ENCODE measurements around the gene SEC11C.

Gene SEC11C

DNA sequence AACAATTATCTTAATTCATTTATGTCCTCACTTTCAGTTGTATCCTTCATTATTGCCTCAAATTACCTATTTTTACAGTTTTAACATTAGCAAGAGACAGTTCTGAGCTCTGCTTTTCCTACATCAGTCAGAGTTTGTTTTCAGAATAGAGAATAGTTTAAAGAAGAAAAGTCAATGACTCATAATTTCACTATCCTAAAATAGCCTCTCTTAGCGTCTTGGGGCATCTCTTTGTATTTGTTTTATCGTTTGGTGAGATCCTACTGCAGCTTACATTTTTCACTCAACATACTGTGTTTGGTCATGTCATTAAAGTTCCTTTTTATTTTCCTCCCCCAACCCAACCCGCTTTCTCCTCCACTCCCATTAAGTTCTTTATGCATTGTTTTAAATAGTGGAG is 3.8 kb downstream of the SEC11C start:
- no peak overlapping the region for H3K4me3 ChIP-seq (ENCODE audit: insufficient read depth, low read depth, low read length, poor library complexity, severe bottlenecking)
- H3K9me3 ChIP-seq (ENCODE audit: control insufficient read depth, low read length) = no peaks in the 10 kb centered on the region
- no peak overlapping the region for H3K27ac ChIP-seq (ENCODE audit: insufficient read depth, low read length, poor library complexity, severe bottlenecking)
- no peaks in the 10 kb centered on the region for H3K36me3 ChIP-seq (ENCODE audit: control insufficient read depth, insufficient read depth, low read length)
- H3K27me3 ChIP-seq (replicated peaks; ENCODE audit: control insufficient read depth, insufficient read depth, low read length, poor library complexity, severe bottlenecking) = no peaks in the 10 kb centered on the region
- peaks cover 21% of the 10 kb centered on the region for H3K4me1 ChIP-seq (ENCODE audit: control insufficient read depth, insufficient read depth, low read length, poor library complexity, severe bottlenecking)
- no peak for DNase-seq

DNA sequence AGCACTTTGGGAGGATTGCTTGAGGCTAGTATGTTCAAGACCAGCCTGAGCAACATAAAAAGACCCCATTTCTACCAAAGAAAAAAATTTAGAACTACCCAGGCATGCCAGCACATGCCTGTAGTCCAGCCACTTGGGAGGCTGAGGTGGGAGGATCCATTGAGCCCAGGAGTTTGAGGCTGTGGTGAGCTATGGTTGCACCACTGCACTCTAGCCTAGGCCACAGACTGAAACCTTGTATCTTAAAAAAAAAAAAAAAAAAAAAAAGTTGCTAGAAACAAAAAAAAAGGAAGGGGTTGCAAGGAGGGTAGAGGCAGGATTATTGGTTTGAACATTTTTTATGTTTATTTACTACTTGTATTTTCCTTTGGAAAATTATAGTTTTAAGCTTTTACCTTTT is 4.8 kb downstream of the SEC11C start:
- H3K36me3 ChIP-seq (ENCODE audit: control insufficient read depth, insufficient read depth, low read length) = no peaks in the 10 kb centered on the region
- no peaks in the 10 kb centered on the region for H3K9me3 ChIP-seq (ENCODE audit: control insufficient read depth, low read length)
- no peak for DNase-seq
- peaks cover 21% of the 10 kb centered on the region for H3K4me1 ChIP-seq (ENCODE audit: control insufficient read depth, insufficient read depth, low read length, poor library complexity, severe bottlenecking)
- no peak overlapping the region for H3K4me3 ChIP-seq (ENCODE audit: insufficient read depth, low read depth, low read length, poor library complexity, severe bottlenecking)
- no peaks in the 10 kb centered on the region for H3K27me3 ChIP-seq (replicated peaks; ENCODE audit: control insufficient read depth, insufficient read depth, low read length, poor library complexity, severe bottlenecking)
- H3K27ac ChIP-seq (ENCODE audit: insufficient read depth, low read length, poor library complexity, severe bottlenecking) = no peak overlapping the region

DNA sequence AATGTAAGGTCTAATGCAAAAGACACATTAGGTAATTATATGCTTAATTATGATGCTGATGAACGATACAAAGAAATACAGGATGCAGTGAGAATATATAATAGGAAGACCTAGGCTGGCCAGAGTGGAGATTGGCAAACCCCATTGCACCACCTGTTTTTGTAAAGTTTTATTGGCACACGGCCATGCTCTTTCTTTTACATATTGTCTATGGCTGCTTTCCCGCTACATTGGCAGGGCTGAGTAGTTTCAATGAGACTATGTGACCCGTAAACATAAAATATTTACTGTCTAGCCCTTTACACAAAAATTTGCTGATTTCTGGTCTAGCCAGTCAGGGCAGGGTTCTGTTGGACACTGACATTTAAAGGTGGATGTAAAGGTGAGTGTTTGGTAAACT is 5.4 kb downstream of the SEC11C start:
- H3K4me3 ChIP-seq (ENCODE audit: insufficient read depth, low read depth, low read length, poor library complexity, severe bottlenecking) = no peak overlapping the region
- H3K27ac ChIP-seq (ENCODE audit: insufficient read depth, low read length, poor library complexity, severe bottlenecking) = no peak overlapping the region
- peaks cover 21% of the 10 kb centered on the region for H3K4me1 ChIP-seq (ENCODE audit: control insufficient read depth, insufficient read depth, low read length, poor library complexity, severe bottlenecking)

DNA sequence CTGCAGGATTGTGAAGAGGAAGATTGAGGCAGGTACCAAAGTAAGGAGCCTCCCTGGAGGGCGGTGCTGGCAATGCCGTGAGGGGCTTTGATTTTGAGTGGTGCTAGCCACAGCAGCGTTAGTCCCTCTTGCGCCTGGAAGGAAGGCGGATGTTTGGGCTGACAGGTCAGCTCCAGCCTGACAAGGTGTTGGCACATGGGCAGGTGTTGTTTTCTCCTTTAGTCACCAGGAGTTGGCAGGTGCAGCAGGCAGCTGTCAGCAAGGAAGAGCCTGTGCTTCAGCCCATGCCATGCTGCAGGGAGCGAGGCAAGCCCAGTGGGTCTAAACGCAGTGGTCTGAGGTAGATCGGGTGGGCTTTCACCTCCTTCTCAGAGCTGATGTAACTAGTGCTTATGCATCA is 8.5 kb downstream of the SEC11C start:
- no peak for DNase-seq
- Histone ChIP-seq H3K27me3 (replicated peaks; ENCODE audit: control insufficient read depth, insufficient read depth, low read length, poor library complexity, severe bottlenecking) (no peaks in the 10 kb centered on the region), H3K4me1 (ENCODE audit: control insufficient read depth, insufficient read depth, low read length, poor library complexity, severe bottlenecking) (no peaks in the 10 kb centered on the region), H3K27ac (ENCODE audit: insufficient read depth, low read length, poor library complexity, severe bottlenecking) (no peak overlapping the region), H3K9me3 (ENCODE audit: control insufficient read depth, low read length) (no peaks in the 10 kb centered on the region), H3K4me3 (ENCODE audit: insufficient read depth, low read depth, low read length, poor library complexity, severe bottlenecking) (no peak overlapping the region), H3K36me3 (ENCODE audit: control insufficient read depth, insufficient read depth, low read length) (peaks cover 17% of the 10 kb centered on the region)

More for the DNA sequence above, 5.4 kb downstream of the SEC11C start:
- H3K9me3 ChIP-seq (ENCODE audit: control insufficient read depth, low read length) = no peaks in the 10 kb centered on the region
- no peaks in the 10 kb centered on the region for H3K27me3 ChIP-seq (replicated peaks; ENCODE audit: control insufficient read depth, insufficient read depth, low read length, poor library complexity, severe bottlenecking)
- no peaks in the 10 kb centered on the region for H3K36me3 ChIP-seq (ENCODE audit: control insufficient read depth, insufficient read depth, low read length)
- DNase-seq = no peak

DNA sequence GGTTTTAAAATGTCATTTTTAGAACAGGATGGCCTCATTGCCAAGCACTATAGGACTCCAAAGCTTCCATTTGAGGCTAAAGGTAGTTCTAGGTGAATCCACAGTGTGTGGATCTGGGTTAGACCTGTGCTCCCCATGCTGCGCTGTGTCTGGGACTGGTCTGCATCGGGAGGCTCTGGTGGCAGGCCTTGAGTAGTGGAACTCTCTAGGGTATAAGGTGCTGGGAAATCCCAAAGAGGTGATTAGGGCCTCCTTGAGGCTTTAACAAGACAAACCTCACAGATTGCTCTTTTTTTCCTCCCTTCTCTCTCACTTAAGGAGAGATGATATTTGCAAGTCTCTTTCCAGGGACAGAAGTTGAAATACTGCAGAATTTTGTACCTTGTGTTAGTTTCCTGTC is 9.3 kb downstream of the SEC11C start:
- DNase-seq = no peak
- Histone ChIP-seq H3K4me1 (ENCODE audit: control insufficient read depth, insufficient read depth, low read length, poor library complexity, severe bottlenecking) (no peaks in the 10 kb centered on the region), H3K27me3 (replicated peaks; ENCODE audit: control insufficient read depth, insufficient read depth, low read length, poor library complexity, severe bottlenecking) (no peaks in the 10 kb centered on the region), H3K27ac (ENCODE audit: insufficient read depth, low read length, poor library complexity, severe bottlenecking) (no peak overlapping the region), H3K4me3 (ENCODE audit: insufficient read depth, low read depth, low read length, poor library complexity, severe bottlenecking) (no peak overlapping the region), H3K9me3 (ENCODE audit: control insufficient read depth, low read length) (no peaks in the 10 kb centered on the region), H3K36me3 (ENCODE audit: control insufficient read depth, insufficient read depth, low read length) (peaks cover 24% of the 10 kb centered on the region)

DNA sequence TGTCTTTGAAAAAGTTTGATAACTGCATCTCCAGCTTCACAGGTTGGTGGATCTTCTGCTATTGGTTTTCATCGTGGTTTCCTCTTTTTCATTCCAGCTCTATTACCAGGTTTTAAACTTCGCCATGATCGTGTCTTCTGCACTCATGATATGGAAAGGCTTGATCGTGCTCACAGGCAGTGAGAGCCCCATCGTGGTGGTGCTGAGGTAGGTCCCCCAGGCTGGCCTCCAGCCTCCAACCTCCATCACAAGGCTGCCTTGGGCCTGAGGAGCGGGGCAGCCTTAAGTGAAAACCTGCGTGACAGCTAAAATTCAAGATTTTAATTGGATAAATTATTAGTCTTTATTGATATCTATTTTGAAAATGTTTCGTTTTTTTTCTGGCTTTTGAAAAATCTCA is 9.7 kb downstream of the SEC11C start:
- peaks cover 28% of the 10 kb centered on the region for H3K36me3 ChIP-seq (ENCODE audit: control insufficient read depth, insufficient read depth, low read length)
- DNase-seq = no peak
- H3K4me1 ChIP-seq (ENCODE audit: control insufficient read depth, insufficient read depth, low read length, poor library complexity, severe bottlenecking) = no peaks in the 10 kb centered on the region

DNA sequence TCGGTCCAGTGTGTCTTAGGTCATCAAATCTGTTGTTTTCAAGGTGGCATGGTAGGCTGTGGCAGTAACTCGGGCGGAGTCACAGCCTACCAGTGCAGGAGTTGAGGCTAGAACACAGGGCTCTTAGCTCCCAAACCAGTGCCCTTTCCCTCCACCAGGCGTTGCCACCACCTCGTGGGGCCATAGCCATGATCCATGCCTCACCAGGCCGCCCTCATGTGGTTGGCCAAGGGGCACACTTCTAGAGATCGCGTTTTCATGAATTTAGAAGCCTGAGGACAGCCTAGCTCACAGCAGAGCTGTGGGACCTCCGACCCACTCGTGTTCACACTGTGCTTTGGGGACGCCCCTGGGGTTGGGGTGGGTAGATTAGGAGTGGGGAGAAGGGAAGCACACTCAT is 10.6 kb downstream of the SEC11C start:
- Histone ChIP-seq H3K27me3 (replicated peaks; ENCODE audit: control insufficient read depth, insufficient read depth, low read length, poor library complexity, severe bottlenecking) (no peaks in the 10 kb centered on the region), H3K36me3 (ENCODE audit: control insufficient read depth, insufficient read depth, low read length) (peaks cover 28% of the 10 kb centered on the region), H3K27ac (ENCODE audit: insufficient read depth, low read length, poor library complexity, severe bottlenecking) (no peak overlapping the region), H3K9me3 (ENCODE audit: control insufficient read depth, low read length) (no peaks in the 10 kb centered on the region), H3K4me3 (ENCODE audit: insufficient read depth, low read depth, low read length, poor library complexity, severe bottlenecking) (no peak overlapping the region), H3K4me1 (ENCODE audit: control insufficient read depth, insufficient read depth, low read length, poor library complexity, severe bottlenecking) (no peaks in the 10 kb centered on the region)
- no peak for DNase-seq

More for the DNA sequence above, 9.7 kb downstream of the SEC11C start:
- Histone ChIP-seq H3K27me3 (replicated peaks; ENCODE audit: control insufficient read depth, insufficient read depth, low read length, poor library complexity, severe bottlenecking) (no peaks in the 10 kb centered on the region), H3K9me3 (ENCODE audit: control insufficient read depth, low read length) (no peaks in the 10 kb centered on the region), H3K27ac (ENCODE audit: insufficient read depth, low read length, poor library complexity, severe bottlenecking) (no peak overlapping the region), H3K4me3 (ENCODE audit: insufficient read depth, low read depth, low read length, poor library complexity, severe bottlenecking) (no peak overlapping the region)

DNA sequence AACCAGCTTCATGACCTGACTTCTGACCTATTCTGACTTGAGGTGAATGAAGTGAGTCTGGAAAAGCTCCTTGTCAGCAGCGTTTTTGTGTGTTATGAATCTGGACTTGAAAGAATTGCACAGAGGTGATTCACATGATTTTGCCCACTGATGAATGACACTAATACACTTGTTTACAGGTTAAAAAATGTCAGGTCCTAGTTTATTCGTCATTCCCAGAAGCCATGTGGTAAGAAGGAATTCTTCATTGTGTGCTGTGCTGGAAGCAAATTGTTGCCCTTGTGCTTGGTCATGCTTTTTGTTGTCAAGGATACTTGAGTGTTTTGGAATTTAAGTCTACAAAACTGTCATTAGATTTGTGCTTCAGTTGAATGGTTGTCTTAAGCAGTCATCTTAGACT is 15.5 kb downstream of the SEC11C start:
- no peak overlapping the region for H3K27ac ChIP-seq (ENCODE audit: insufficient read depth, low read length, poor library complexity, severe bottlenecking)
- H3K27me3 ChIP-seq (replicated peaks; ENCODE audit: control insufficient read depth, insufficient read depth, low read length, poor library complexity, severe bottlenecking) = no peaks in the 10 kb centered on the region
- peaks cover 38% of the 10 kb centered on the region for H3K36me3 ChIP-seq (ENCODE audit: control insufficient read depth, insufficient read depth, low read length)
- H3K9me3 ChIP-seq (ENCODE audit: control insufficient read depth, low read length) = no peaks in the 10 kb centered on the region
- H3K4me3 ChIP-seq (ENCODE audit: insufficient read depth, low read depth, low read length, poor library complexity, severe bottlenecking) = no peak overlapping the region
- no peaks in the 10 kb centered on the region for H3K4me1 ChIP-seq (ENCODE audit: control insufficient read depth, insufficient read depth, low read length, poor library complexity, severe bottlenecking)
- DNase-seq = no peak

DNA sequence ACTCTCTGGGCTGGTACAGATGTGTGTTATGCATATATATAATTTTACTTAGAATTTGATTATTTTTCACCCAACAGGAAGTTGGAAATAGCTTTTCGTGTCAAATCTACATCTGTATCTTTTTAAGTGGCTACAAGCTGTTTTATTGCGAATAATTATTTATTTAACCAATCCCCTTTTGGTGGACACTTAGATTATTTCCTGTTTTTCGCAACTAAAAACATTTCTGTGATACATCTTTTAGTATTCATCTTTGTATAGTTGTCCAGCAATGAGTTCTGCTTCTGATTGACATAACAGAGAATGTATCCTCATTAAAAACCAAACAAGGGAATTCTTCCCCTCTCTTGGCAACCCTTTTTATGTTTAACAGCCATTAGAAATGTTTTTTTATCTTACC is 16.6 kb downstream of the SEC11C start:
- no peak overlapping the region for H3K27ac ChIP-seq (ENCODE audit: insufficient read depth, low read length, poor library complexity, severe bottlenecking)
- DNase-seq = no peak

DNA sequence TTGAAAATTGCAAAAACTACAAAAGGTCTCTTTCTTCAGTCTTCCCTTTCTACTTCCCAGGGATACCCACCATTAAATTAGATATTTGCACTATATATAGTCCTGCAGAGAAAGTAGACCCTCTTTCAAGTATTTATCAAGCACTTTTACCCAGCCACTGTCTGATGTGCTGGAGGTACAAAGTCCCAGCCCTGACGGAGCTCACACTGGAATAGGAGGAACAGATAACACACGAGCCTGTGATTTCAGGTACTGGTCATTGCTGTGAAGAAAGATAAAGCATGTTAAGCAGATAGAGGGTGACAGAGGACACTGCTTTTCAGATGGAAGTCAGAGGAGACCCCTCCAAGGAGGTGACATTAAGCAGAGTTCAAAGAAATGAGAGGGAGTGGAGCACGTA is 19.6 kb downstream of the SEC11C start:
- Histone ChIP-seq H3K36me3 (ENCODE audit: control insufficient read depth, insufficient read depth, low read length) (peaks cover 12% of the 10 kb centered on the region), H3K4me3 (ENCODE audit: insufficient read depth, low read depth, low read length, poor library complexity, severe bottlenecking) (no peak overlapping the region), H3K27me3 (replicated peaks; ENCODE audit: control insufficient read depth, insufficient read depth, low read length, poor library complexity, severe bottlenecking) (no peaks in the 10 kb centered on the region), H3K4me1 (ENCODE audit: control insufficient read depth, insufficient read depth, low read length, poor library complexity, severe bottlenecking) (no peaks in the 10 kb centered on the region), H3K9me3 (ENCODE audit: control insufficient read depth, low read length) (no peaks in the 10 kb centered on the region), H3K27ac (ENCODE audit: insufficient read depth, low read length, poor library complexity, severe bottlenecking) (no peak overlapping the region)
- DNase-seq = no peak

More for the DNA sequence above, 16.6 kb downstream of the SEC11C start:
- no peaks in the 10 kb centered on the region for H3K27me3 ChIP-seq (replicated peaks; ENCODE audit: control insufficient read depth, insufficient read depth, low read length, poor library complexity, severe bottlenecking)
- no peaks in the 10 kb centered on the region for H3K9me3 ChIP-seq (ENCODE audit: control insufficient read depth, low read length)
- no peaks in the 10 kb centered on the region for H3K4me1 ChIP-seq (ENCODE audit: control insufficient read depth, insufficient read depth, low read length, poor library complexity, severe bottlenecking)
- H3K4me3 ChIP-seq (ENCODE audit: insufficient read depth, low read depth, low read length, poor library complexity, severe bottlenecking) = no peak overlapping the region
- peaks cover 31% of the 10 kb centered on the region for H3K36me3 ChIP-seq (ENCODE audit: control insufficient read depth, insufficient read depth, low read length)

DNA sequence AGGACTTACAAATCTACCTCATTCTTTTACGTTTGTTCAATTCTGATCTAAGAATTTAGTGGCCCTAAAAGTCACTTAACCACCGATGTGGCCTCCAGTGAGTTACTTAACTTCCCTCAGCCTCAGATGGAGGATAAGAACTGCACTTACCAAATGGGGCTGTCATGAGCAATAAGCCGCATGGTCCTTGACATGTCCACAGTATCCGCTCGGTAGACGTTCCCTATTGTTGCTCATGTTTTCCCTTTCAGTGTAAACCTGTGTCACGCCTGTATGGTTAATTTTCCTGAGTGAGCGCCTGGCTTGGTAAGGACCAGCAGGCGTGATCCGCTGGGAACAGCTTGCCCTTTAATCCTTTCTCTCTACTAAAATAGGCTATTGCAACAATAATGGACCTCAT is 20.3 kb downstream of the SEC11C start:
- no peak overlapping the region for H3K4me3 ChIP-seq (ENCODE audit: insufficient read depth, low read depth, low read length, poor library complexity, severe bottlenecking)
- H3K27me3 ChIP-seq (replicated peaks; ENCODE audit: control insufficient read depth, insufficient read depth, low read length, poor library complexity, severe bottlenecking) = no peaks in the 10 kb centered on the region
- no peaks in the 10 kb centered on the region for H3K4me1 ChIP-seq (ENCODE audit: control insufficient read depth, insufficient read depth, low read length, poor library complexity, severe bottlenecking)
- H3K36me3 ChIP-seq (ENCODE audit: control insufficient read depth, insufficient read depth, low read length) = peaks cover 10% of the 10 kb centered on the region
- DNase-seq = no peak
- no peak overlapping the region for H3K27ac ChIP-seq (ENCODE audit: insufficient read depth, low read length, poor library complexity, severe bottlenecking)
- no peaks in the 10 kb centered on the region for H3K9me3 ChIP-seq (ENCODE audit: control insufficient read depth, low read length)
